ENCODE results near the gene MTHFD1L. TPM values are rescaled to one million over a fixed set of nuclear protein-coding genes. Genes with fewer than 3 reads are reported as not detected.
"Not testable (repeated sequence)": the region's sequence is repeated elsewhere in the genome, so short reads cannot be mapped to it uniquely, and the experiment has no call there.

MTHFD1L gene
- total and polyA plus RNA-seq, 2 of the 4 experiments (the other 2 are of a cell fraction) = 43.5 to 53.2 TPM

- H2BK15ac ChIP-seq (ENCODE audit: low read depth, low read length); H3K4me3 ChIP-seq (ENCODE audit: insufficient read depth, low read depth, low read length); POLR2A ChIA-PET (ENCODE audit: unreplicated experiment); H2AK9ac ChIP-seq (replicated peaks; ENCODE audit: low read depth, low read length, poor library complexity); dilution Hi-C loops (cut with HindIII; ENCODE audit: low sequenced_read_pairs, unreplicated experiment); H2AK5ac ChIP-seq (ENCODE audit: low read depth, low read length); H2BK20ac ChIP-seq (ENCODE audit: low read depth, low read length); H2BK120ac ChIP-seq (ENCODE audit: low read depth, low read length); H4K8ac ChIP-seq (ENCODE audit: low read depth in 2 of 2, low read length in 2 of 2); H3K56ac ChIP-seq (ENCODE audit: extremely low read depth, insufficient read depth, low read length); H3K27ac ChIP-seq (ENCODE audit: insufficient read depth, low read length); H3K27me3 ChIP-seq (ENCODE audit: control insufficient read depth, insufficient read depth, low read length); H3K23ac ChIP-seq (ENCODE audit: low read depth, low read length); H3K79me1 ChIP-seq (ENCODE audit: low read depth in 1 of 2, low read length in 2 of 2); BruUV-seq (replicated peaks); H4K20me1 ChIP-seq (ENCODE audit: insufficient read depth, low read length); H3K9ac ChIP-seq (ENCODE audit: low read depth, low read length); H2AFZ ChIP-seq (replicated peaks; ENCODE audit: low read length, poor library complexity); H4K5ac ChIP-seq (ENCODE audit: low read depth, low read length); H4K91ac ChIP-seq (ENCODE audit: insufficient read depth, low read depth, low read length); H3K14ac ChIP-seq (replicated peaks; ENCODE audit: low read depth, low read length); H3K36me3 ChIP-seq (ENCODE audit: control insufficient read depth, insufficient read depth, low read length); H3K4ac ChIP-seq (ENCODE audit: low read depth, low read length); H3K9me3 ChIP-seq (ENCODE audit: control insufficient read depth, insufficient read depth, low read length); intact Hi-C loops (cut with micrococcal nuclease); H2BK5ac ChIP-seq (ENCODE audit: low read depth, low read length, poor library complexity, severe bottlenecking); in situ Hi-C loops (cut with MboI; ENCODE audit: low sequenced_read_pairs); H3K4me1 ChIP-seq (ENCODE audit: control insufficient read depth, insufficient read depth, low read length); CTCF ChIA-PET; H3K9me1 ChIP-seq (ENCODE audit: insufficient read depth, low read length): not testable (repeated sequence)
- ATAC-seq (ENCODE audit: low read depth) (peak; percentile 78), DNase-seq (peak; percentile 76)
- WGBS, 2 experiments (ENCODE audit: extremely low coverage in 2 of 2, insufficient read length in 1 of 2) = 10% methylated on average over 2 of the region's 6 CpGs; no CpG with 5 or more reads in 1 of the 2 experiments
- peak overlapping the region; percentile 55; the same call in 1 of the 2 replicates for H3K18ac ChIP-seq (ENCODE audit: low read depth, low read length)
- H3K4me2 ChIP-seq (ENCODE audit: low read depth, low read length) = peak overlapping the region; percentile 72; the same call in 1 of the 2 replicates
- TF ChIP-seq FOS (IDR thresholded peaks at IDR 0.05; ENCODE audit: low read depth, low read length) = peak; percentile 20; the same call in 1 of the 2 replicates
Measured at GRCh38 chr6:151125651-151126416, 260.3 kb downstream of the MTHFD1L start.

DNA sequence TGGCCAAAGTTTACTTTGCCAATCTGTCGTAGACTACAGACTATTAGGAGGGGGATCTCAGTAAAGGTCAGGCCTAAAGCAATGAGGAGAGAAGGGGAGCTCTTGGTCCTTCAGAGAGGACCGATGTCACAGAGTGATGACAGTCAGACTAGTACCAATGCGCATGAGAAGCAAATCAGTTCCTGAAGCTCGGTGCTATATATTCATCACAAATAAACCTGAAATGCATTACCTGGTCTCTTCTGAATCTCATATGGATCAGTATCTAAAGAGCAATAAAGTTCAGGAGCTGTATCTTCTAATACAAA is 260.9 kb downstream of the MTHFD1L start:
- H3K56ac ChIP-seq (ENCODE audit: extremely low read depth, insufficient read depth, low read length); H4K91ac ChIP-seq (ENCODE audit: insufficient read depth, low read depth, low read length); dilution Hi-C loops (cut with HindIII; ENCODE audit: low sequenced_read_pairs, unreplicated experiment); H3K4me3 ChIP-seq (ENCODE audit: insufficient read depth, low read depth, low read length); BruUV-seq (replicated peaks); intact Hi-C loops (cut with micrococcal nuclease); H2BK5ac ChIP-seq (ENCODE audit: low read depth, low read length, poor library complexity, severe bottlenecking); H3K9me1 ChIP-seq (ENCODE audit: insufficient read depth, low read length); CTCF ChIA-PET; H2BK15ac ChIP-seq (ENCODE audit: low read depth, low read length); H3K36me3 ChIP-seq (ENCODE audit: control insufficient read depth, insufficient read depth, low read length); H3K4ac ChIP-seq (ENCODE audit: low read depth, low read length); H3K9me3 ChIP-seq (ENCODE audit: control insufficient read depth, insufficient read depth, low read length); H3K27ac ChIP-seq (ENCODE audit: insufficient read depth, low read length); H3K14ac ChIP-seq (replicated peaks; ENCODE audit: low read depth, low read length); H2BK20ac ChIP-seq (ENCODE audit: low read depth, low read length); H3K18ac ChIP-seq (ENCODE audit: low read depth, low read length); H3K4me2 ChIP-seq (ENCODE audit: low read depth, low read length); H4K8ac ChIP-seq (ENCODE audit: low read depth in 2 of 2, low read length in 2 of 2); DNase-seq; H3K4me1 ChIP-seq (ENCODE audit: control insufficient read depth, insufficient read depth, low read length); H3K79me1 ChIP-seq (ENCODE audit: low read depth in 1 of 2, low read length in 2 of 2); H4K20me1 ChIP-seq (ENCODE audit: insufficient read depth, low read length); H3K9ac ChIP-seq (ENCODE audit: low read depth, low read length); H3K23ac ChIP-seq (ENCODE audit: low read depth, low read length); H2AK9ac ChIP-seq (replicated peaks; ENCODE audit: low read depth, low read length, poor library complexity); H2BK120ac ChIP-seq (ENCODE audit: low read depth, low read length); ATAC-seq (ENCODE audit: low read depth); in situ Hi-C loops (cut with MboI; ENCODE audit: low sequenced_read_pairs); H3K27me3 ChIP-seq (ENCODE audit: control insufficient read depth, insufficient read depth, low read length); H4K5ac ChIP-seq (ENCODE audit: low read depth, low read length); POLR2A ChIA-PET (ENCODE audit: unreplicated experiment); H2AFZ ChIP-seq (replicated peaks; ENCODE audit: low read length, poor library complexity); H2AK5ac ChIP-seq (ENCODE audit: low read depth, low read length): not testable (repeated sequence)
- WGBS, 2 experiments (ENCODE audit: extremely low coverage in 2 of 2, insufficient read length in 1 of 2) = no CpG with 5 or more reads among the region's 4 CpGs
